HepG2 (cell line): ENCODE results near the gene TM4SF20. TPM values are rescaled to one million over a fixed set of nuclear protein-coding genes. Genes with fewer than 3 reads are reported as not detected.

Source experiments
- E2F5 ChIP-seq: sonication (generic); formaldehyde crosslinking; conservative IDR thresholded peaks from 2 replicates; pipeline ENCODE4 v1.4.0; 2020; ENCODE audit warnings: missing genetic modification reagents
- ZNF318 ChIP-seq: sonication (generic); formaldehyde crosslinking; IDR thresholded peaks from 2 replicates; pipeline ENCODE4 v1.4.0; 2020; ENCODE audit warnings: mild to moderate bottlenecking, missing genetic modification reagents
- ZNF501 ChIP-seq: sonication (generic); formaldehyde crosslinking; IDR thresholded peaks from 2 replicates; pipeline ENCODE4 v1.5.1; 2020; ENCODE audit warnings: mild to moderate bottlenecking, moderate library complexity, missing genetic modification reagents
- ZNF850 ChIP-seq: sonication (generic); formaldehyde crosslinking; conservative IDR thresholded peaks from 2 replicates; pipeline ENCODE4 v1.9.0; 2021; ENCODE audit warnings: mild to moderate bottlenecking, missing genetic modification reagents
- polyA plus RNA-seq, 8 experiments: library from polyadenylated mRNA; depleted of rRNA in 3 of 8; stranded (reverse) in 7 of 8; unstranded in 1 of 8; fragments of >200 nt; fragmentation: Illumina TruSeq in 4 of 8; extraction: Trizol in 4 of 8; gene quantifications; 2 replicates each; pipeline versions ENCODE4 v1.2.1 to v1.2.3, GENCODE V29; 2011 to 2016; ENCODE audit warnings: low read depth in 4 of 8, missing spikeins in 1 of 8, mixed read lengths in 1 of 8; ENCODE audit not compliant: insufficient read depth in 1 of 8
- total RNA-seq, 5 experiments: library from RNA; depleted of rRNA; stranded (reverse); fragments of >200 nt; fragmentation: Illumina TruSeq; extraction: Trizol; gene quantifications; 2 replicates each; pipeline ENCODE4 v1.2.3, GENCODE V29; 2016; ENCODE audit warnings: low read depth in 1 of 5
- TF ChIP-seq, protein P1 (sequence below): sonication (generic); formaldehyde crosslinking; IDR thresholded peaks from 2 replicates; pipeline ENCODE4 v1.4.0; 2020; ENCODE audit warnings: missing genetic modification reagents
- TF ChIP-seq, protein P2 (sequence below): sonication (generic); formaldehyde crosslinking; conservative IDR thresholded peaks from 2 replicates; pipeline ENCODE4 v1.8.0; 2022; ENCODE audit warnings: low read depth, missing genetic modification reagents
- TF ChIP-seq, protein P3 (sequence below): sonication (generic); formaldehyde crosslinking; IDR thresholded peaks from 2 replicates; pipeline ENCODE4 v1.4.0; 2020; ENCODE audit warnings: missing genetic modification reagents, borderline replicate concordance

The TM4SF20 gene
- total and polyA plus RNA-seq, 2 of the 13 experiments (the other 11 are each of a cell fraction or from before 2014, with no cell fraction given) = not detected

DNA sequence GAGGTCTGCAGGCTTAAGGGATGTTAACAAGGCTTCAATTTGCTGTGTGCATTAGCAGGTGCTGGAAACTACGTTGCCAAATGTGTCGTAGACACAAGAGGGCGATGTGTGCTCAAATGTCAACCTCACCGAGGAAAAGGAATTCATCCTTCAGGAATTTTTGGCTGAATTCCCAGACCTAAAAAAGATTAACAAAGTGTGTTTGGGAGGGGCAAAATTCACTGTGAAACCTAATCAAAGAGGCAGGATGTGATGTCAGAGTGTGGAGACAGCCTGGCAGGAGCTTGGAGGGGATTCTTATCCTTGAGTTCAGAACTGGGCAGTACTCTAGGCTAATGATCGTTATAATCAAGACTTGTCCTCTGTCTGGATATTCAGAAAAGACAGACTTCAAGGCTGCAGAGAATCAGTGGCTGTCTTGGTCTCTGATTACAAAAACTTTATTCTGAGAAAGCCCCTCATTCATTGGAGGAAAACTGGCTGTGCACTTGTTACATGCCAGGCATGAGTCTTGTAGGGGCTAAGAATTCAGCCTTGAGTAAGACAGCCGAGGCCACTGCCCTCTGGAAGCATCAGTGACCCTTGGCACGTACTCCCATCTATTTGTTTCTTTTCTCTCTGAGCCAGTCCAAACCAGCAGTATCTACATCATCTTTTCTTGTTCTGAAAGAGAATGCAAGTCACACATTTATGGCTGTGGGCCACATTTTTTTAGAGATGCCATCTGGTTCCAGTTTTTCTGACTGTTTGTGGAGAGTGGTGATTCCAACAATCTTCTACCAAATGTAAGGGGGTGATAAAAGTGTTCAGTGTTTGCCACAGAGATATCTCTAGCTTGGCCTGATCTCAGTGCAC is 27.3 kb upstream of the TM4SF20 start (continued):
- TF ChIP-seq, protein P1, sequence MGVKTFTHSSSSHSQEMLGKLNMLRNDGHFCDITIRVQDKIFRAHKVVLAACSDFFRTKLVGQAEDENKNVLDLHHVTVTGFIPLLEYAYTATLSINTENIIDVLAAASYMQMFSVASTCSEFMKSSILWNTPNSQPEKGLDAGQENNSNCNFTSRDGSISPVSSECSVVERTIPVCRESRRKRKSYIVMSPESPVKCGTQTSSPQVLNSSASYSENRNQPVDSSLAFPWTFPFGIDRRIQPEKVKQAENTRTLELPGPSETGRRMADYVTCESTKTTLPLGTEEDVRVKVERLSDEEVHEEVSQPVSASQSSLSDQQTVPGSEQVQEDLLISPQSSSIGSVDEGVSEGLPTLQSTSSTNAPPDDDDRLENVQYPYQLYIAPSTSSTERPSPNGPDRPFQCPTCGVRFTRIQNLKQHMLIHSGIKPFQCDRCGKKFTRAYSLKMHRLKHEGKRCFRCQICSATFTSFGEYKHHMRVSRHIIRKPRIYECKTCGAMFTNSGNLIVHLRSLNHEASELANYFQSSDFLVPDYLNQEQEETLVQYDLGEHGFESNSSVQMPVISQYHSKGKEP = no peak
- TF ChIP-seq ZNF318 (CRISPR knock-in tag) (no peak), E2F5 (CRISPR knock-in tag) (no peak), ZNF501 (CRISPR knock-in tag) (no peak), ZNF850 (CRISPR knock-in tag) (no peak)
- TF ChIP-seq, protein P2, sequence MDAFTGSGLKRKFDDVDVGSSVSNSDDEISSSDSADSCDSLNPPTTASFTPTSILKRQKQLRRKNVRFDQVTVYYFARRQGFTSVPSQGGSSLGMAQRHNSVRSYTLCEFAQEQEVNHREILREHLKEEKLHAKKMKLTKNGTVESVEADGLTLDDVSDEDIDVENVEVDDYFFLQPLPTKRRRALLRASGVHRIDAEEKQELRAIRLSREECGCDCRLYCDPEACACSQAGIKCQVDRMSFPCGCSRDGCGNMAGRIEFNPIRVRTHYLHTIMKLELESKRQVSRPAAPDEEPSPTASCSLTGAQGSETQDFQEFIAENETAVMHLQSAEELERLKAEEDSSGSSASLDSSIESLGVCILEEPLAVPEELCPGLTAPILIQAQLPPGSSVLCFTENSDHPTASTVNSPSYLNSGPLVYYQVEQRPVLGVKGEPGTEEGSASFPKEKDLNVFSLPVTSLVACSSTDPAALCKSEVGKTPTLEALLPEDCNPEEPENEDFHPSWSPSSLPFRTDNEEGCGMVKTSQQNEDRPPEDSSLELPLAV = no peak
- TF ChIP-seq, protein P3, sequence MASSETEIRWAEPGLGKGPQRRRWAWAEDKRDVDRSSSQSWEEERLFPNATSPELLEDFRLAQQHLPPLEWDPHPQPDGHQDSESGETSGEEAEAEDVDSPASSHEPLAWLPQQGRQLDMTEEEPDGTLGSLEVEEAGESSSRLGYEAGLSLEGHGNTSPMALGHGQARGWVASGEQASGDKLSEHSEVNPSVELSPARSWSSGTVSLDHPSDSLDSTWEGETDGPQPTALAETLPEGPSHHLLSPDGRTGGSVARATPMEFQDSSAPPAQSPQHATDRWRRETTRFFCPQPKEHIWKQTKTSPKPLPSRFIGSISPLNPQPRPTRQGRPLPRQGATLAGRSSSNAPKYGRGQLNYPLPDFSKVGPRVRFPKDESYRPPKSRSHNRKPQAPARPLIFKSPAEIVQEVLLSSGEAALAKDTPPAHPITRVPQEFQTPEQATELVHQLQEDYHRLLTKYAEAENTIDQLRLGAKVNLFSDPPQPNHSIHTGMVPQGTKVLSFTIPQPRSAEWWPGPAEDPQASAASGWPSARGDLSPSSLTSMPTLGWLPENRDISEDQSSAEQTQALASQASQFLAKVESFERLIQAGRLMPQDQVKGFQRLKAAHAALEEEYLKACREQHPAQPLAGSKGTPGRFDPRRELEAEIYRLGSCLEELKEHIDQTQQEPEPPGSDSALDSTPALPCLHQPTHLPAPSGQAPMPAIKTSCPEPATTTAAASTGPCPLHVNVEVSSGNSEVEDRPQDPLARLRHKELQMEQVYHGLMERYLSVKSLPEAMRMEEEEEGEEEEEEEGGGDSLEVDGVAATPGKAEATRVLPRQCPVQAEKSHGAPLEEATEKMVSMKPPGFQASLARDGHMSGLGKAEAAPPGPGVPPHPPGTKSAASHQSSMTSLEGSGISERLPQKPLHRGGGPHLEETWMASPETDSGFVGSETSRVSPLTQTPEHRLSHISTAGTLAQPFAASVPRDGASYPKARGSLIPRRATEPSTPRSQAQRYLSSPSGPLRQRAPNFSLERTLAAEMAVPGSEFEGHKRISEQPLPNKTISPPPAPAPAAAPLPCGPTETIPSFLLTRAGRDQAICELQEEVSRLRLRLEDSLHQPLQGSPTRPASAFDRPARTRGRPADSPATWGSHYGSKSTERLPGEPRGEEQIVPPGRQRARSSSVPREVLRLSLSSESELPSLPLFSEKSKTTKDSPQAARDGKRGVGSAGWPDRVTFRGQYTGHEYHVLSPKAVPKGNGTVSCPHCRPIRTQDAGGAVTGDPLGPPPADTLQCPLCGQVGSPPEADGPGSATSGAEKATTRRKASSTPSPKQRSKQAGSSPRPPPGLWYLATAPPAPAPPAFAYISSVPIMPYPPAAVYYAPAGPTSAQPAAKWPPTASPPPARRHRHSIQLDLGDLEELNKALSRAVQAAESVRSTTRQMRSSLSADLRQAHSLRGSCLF (CRISPR knock-in tag) = no peak
